ENCODE data around the gene SMARCE1.

The SMARCE1 gene

DNA sequence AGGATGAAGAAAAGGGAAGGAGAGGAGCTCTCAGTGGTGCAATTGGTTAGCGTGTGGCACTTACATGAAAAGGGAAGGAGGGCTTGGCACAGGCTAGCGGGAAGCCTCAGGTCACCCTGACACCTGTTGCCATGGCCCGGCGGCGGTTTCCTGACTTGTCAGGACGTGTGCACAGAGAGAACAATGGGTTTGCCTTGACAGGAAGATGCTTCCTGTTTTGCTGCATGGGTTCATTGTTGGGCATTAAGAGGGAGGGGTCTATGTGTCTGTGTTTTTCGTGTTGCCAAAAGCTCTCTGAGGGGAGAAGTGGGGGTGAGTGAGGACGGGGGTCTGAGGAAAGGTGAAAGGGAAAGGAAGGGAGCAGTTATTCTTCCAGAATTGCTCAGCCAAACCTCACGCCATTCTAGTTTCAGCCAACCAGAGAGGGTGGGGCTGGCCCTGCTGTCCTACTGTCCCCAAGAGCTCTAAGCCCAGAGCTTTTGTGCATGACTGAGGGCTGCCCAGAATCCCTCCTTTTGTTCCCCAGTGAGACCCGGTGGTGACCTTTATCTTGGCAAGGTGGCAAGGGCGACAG is 65.2 kb downstream of the SMARCE1 start:
- DNase-seq (ENCODE audit: low read depth) = no peak

DNA sequence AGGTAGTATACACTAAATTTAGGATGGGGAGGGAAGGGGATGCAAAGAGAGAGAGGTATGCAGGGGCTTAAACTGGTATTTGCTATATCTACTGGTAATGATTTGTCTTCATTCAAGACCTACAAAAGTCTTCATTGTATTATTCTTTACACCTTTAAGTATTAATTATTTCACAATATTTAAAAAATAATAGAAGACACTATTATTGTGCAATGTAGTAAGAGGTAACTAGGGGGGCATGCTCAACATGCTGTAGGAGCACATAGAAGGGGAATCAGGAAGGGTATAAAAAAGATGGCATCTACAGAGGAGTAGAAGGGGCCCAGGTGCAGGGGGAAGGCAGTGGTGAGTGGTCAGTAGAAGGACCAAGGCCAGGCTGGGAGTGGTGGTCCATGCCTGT is 67.5 kb downstream of the SMARCE1 start:
- no peak for DNase-seq (ENCODE audit: low read depth)

GRCh38 chr17:40579471-40579870 is 68.1 kb downstream of the SMARCE1 start:
- DNase-seq (ENCODE audit: low read depth) = no peak

- DNase-seq (ENCODE audit: low read depth) = no peak
These were observed 70.0 kb downstream of the SMARCE1 start for GRCh38 chr17:40577611-40578065.

DNA sequence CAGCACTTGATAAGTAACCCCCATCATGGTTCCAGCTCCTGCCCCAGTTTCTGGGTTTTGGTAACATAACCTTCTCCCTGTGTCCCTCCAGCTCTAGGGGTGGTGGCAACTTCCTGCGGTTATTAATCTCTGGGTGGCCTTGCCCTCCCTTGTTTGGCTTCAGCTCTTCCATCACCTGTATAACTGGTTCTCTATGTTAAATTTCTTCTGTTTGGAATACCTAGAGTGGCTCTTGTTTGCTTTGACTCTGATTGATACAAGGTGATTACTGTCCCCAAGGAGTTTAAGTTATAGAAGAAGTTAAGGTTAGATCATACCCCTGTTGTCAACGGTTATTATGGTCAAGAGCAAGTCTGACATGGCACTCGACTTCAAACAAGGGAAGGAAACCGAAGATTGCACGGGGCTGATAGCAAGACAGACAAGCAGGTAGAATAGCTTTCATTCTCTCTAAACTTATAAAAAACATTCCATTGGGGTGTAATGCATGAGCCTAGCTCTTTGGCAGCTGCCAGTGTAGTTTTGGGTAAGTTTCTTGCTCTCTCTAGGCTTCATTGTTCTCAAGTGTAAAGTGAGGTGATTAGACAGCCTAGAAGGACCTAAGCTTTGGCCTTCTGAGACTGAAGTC is 71.4 kb downstream of the SMARCE1 start:
- no peak for DNase-seq (ENCODE audit: low read depth)
